GM19023 (cell line): ENCODE results near the gene LEKR1.
A peak's percentile ranks its signal among the peaks of the same experiment; 100 is the strongest.

Source experiments
- ATAC-seq: cut with Tn5 transposase; IDR thresholded peaks from one replicate; pipeline ENCODE4 v1.9.1; 2021; ENCODE audit warnings: mild to moderate bottlenecking, moderate library complexity; ENCODE audit not compliant: unreplicated experiment

The LEKR1 gene

DNA sequence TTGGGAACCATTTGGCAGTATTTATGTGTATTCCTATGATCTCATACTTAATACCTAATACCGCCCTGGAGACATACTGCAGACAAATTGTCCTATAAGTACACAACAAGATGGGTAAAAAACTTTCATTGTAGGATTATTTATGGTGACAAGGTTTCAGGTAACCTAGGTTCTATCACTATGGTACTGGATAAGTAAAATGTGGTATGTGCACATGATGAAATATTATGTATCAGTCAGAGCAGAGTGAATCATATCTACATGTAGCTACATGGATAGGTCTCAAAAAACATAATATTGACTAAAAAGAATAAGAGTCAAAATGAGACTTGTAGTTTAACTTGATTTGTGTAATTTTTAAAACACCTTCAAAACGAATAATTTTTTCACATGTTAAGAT is 147.8 kb downstream of the LEKR1 start:
- no peak for ATAC-seq

DNA sequence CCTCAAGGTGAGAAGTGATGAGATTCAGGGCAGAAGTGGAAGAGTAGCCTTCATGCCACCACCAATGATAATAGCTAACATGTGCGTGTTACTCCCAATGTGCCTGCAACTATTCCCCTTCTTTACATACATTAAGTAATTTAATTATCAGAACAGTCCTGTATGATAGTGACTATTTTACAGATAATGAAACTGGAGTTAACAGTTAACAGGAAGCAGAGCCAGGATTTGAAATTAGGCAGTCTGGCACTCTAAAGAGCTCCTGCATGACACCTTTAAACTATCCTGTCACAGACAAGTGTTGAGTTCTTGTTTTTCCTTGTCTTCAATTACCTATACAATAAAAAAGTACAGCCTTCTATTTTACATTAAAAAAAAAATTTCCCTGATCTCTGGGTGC is 148.8 kb downstream of the LEKR1 start:
- ATAC-seq: no peak

DNA sequence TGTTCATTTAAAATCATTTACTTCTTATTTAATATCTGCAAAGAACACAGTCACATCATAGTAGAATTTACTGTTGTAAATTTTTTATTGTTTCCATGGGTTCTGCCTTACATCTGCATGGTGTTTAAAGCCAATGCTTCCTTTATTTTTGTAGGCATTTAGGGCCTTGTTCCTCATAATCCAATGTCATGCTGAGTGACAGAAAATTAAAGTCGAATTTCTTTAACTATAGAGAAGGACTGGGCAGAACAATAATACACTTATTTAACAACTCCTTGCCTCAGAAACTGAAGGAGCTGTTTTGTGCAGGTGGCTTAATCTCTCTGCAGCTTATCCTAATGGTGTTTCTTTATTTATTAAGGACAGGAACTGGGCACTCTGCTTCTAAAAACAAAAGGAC is 149.6 kb downstream of the LEKR1 start:
- no peak for ATAC-seq

DNA sequence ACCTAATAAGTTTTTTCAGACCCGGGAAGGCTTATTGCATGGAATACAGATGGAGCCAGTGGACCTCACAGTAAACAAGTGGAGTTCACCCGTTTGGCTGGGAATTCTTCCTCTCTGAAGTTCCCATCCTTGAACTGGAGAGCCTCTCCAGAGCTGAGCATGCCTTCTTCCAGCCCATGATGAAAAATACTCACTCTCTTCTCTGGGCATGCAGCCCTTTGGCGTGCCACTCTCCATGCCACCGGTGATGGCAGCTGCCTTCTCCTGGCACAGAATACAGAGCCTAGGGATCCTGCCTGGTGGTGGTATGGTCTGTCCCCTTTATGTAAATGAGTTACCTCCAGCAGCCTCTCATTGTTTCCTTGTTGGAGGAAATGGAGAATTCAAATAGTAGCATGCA is 150.8 kb downstream of the LEKR1 start:
- ATAC-seq: no peak

DNA sequence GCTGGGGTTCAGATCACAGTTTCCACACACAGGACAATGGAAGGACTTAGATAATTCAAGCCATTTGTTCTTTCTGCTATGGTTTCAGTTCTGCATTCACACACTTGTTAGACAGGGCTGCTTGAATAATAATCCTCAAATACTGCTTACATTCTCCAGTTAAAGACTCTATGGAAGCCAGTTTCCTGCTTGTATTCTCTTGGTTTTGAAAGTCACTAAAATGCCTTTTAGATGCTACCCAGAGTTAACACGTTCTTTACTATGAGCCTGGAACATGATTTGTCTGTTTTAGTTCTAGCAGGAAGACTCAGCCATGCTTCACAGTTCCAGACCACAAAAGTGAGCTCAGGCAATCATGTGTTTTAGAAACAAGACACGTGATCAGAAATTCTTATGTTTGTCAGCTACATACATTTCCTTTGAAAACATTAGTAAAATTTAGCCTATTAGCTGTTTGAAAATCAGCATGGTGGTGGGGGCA is 152.4 kb downstream of the LEKR1 start:
- ATAC-seq: peak; percentile 92

DNA sequence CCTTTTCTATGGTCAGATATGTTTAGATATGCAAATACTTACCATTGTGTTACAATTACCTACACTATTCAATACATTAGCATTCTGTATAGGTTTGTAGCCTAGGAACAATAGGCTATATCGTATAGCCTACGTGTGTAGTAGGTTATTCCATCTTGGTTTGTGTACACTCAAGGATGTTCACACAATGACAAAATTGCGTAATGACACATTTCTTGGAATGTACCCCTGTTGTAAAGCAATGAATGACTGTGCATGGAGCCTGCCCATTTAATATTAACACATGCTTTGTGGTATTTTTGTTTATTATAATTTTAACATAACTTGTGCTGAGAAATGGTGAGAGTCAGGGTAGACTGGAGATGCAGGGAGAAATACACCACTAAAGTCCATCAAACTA is 154.9 kb downstream of the LEKR1 start:
- no peak for ATAC-seq

DNA sequence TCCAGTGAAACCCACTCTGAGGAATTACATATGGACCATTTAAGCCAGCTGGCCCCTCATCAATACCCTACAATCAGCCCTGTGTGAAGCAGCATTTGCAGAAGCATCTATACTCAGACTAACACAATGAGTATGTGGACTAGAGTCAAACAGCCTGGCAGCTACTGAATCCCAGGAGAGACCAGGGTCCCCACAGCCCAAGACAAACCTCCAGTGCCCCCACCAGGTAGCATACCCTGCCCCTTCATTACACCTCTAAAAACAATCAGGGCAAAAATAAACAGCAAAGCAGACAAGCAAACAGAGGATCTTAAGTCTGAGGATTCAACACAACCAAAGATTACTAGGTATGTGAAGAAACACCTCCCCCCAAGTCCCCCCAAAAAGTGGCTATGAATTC is 157.4 kb downstream of the LEKR1 start:
- no peak for ATAC-seq

DNA sequence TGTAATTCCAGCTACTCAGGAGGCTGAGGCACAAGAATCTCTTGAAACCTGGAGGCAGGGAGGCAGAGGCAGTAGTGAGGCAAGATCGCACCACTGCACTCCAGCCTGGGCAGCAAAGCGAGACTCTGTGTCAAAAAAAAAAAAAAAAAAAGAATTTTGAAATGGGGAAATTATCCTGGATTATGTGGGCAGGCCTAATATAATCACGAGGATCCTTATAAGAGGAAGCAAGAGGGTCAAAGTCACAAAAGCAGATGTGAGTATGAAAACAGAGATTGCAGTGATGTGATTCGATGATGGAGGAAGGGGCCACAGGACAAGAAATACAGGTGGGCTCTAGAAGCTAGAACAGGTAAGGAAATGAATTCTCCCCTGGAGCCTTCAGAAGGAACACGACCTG is 159.6 kb downstream of the LEKR1 start:
- no peak for ATAC-seq

DNA sequence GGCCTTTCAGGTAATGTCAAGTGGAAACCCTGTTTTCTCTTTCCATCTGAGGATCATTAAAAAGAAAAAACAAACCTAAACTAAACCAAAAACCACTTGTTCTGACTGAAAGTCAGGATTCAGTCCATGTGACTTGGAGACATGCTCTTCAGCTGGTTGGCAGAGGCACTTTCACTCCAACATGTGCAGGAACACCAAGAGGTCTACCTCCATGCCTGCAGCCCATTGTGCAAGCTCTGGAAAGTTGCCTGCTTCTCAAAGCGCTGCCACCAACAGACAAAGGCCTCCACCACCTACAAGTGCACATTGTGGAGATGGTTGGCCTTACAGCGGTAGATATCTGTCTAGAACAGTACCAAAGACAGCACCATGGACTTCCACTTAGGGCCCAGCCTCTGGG is 161.8 kb downstream of the LEKR1 start:
- ATAC-seq: no peak

DNA sequence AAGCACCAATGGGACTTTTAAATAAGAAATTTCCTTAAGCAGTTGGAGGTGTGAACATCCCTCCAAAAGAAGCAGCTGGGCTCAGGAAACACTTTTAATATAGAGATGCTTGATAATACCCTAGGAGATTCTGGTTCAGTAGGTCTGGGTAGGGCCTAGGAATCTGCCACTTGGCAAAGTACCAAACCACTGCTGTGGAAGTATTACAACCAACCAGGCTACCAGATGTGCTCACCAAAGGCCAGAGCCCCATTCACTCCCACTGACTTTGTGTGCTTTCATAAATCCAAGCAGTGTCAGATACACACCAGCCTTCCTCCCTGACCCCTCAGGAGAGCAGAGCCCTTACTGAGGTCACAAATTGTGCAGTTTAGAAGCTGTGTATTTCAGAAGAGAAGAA is 171.2 kb downstream of the LEKR1 start:
- ATAC-seq: no peak

DNA sequence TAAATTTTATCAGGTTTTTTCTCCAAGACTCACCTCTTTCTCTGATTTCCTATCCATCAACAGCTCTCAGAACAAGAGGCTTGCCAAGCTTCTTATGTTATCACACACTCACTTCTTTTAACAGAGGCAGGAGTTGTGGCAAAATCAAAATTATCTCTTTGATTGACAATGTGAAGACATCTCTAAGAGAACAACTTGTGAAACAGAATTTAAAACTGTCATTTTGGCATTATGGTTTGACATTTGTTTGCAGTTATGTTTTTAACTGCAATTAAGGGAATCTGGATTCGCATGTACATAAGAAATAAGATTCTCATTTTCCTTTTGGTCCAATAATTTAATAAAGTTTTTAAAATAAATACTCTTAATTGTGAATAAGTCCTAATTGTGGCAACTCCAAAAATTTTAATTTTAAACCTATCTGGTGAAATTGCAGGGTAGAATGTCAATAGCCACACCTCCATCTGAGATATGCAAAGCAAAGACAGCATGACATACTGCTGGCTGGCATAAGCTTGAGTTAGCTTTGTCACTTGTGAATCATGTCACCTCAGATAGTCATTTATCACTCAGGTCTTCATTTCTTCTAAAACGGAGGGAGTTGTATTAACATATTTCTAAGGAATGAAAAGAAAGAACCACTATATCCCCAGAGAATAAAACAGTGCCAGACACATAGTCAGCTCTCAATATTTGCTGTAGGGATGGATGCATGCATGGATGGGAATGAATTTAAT is 175.2 kb downstream of the LEKR1 start:
- ATAC-seq: no peak

DNA sequence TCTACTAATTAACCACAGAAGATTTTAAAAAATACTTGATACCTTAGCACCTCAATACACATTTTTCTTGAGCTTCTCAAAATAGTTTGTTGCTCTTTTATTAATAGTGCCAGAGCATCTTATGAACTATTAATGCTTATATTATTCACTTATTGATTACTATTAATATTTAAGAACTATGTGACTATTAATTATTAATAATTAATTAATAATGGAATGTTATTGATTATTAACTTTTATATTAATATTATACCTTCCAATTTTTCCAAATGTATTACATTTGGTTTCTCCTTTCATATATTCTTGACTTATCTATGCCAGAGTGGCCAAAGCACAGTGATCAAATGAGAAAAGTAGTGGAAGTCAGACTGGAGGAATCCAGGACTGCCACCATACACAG is 195.5 kb downstream of the LEKR1 start:
- ATAC-seq: no peak

DNA sequence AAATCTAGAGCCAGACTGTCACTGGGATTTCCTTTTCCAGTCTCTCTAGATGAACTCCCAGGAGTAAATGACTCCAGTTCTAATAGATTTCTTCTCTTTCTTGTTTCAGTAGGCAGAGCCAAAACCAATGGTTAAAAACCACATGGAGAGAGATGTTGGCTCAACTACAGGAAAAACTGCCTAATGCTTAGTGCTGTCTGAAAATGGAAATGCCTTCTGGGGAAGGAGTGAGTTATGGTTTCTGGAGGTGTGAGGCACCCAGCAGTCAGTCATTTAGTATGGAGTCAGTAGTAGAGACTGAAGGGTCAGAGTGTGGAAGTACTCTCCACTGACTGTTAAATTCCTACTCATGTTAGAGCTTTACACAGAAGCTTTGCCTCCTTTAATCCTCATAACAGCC is 197.1 kb downstream of the LEKR1 start:
- no peak for ATAC-seq

DNA sequence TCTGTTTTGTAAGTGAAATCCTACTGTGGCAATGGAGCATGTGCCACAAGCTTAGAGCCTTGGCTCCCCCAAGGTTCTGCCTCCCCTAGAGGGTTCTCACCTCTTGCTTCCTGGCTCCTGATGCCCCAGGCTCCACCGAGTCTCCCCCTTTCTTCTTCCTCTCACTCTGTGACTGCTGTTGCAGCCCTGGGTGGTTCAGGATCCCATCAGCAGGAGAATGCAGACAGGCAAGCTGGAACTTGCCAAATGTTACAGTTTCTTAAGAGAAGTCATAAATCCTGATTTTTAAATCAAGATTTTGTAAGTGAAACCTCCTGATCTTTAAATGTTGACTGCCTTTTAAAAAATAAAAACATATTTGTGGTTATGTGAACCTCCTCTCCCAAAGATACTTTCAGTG is 199.9 kb downstream of the LEKR1 start:
- ATAC-seq: no peak

DNA sequence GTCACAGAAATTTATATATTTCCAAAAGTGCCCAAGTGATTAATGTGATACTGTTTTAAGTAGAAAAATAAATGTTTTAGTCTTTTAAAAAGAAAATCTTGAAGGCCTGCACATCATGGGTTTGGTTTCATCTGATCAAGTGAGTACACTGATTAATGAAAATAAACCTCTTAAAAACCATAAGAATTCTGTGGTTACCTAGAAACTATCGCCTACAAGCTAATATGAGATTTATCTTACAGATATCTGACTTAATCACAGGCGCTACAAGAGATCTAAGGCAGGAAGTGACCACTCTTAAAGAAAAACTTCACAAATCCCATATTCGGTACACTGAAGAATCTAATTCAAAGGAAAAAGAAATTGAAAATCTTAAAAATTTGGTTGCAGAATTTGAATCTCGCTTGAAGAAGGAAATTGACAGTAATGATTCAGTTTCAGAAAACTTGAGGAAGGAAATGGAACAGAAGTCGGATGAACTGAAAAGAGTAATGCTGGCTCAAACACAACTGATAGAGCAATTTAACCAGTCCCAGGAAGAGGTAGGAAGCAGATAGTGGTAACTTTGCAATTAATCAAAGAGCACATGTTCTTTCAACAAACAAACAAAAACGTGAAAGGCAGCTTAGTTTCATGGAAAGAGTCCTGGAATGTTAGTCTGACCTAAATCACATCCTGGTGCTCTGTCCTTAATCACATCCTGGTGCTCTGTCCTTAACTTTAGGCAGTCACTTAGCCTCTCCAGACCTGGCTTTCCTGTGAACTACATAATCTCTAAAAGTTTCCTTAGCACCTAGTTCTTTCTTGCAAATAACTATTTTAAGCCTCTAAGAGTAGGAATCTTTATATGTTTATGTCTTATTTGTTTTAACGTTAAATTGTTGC is 201.9 kb downstream of the LEKR1 start:
- ATAC-seq: no peak

DNA sequence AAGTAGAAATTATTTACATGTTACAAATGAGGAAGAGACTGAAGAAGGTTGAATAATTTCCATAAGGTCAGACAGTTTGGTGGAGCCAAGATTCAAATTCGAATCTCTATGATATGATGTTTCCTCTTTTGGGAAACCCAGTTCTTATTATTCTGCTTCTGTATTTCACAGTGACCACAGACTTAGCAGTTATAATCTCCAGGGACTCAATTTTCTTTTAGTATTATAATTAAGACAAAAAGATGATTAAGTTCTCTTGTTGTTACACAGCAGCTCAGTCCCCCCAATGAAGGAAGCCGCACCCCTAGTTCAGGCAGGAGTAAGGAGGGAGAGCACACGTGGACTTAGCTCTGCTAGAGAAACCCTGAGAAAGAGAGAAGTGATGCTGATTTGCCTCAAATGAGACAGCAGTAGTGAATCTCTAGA is 203.2 kb downstream of the LEKR1 start:
- no peak for ATAC-seq

DNA sequence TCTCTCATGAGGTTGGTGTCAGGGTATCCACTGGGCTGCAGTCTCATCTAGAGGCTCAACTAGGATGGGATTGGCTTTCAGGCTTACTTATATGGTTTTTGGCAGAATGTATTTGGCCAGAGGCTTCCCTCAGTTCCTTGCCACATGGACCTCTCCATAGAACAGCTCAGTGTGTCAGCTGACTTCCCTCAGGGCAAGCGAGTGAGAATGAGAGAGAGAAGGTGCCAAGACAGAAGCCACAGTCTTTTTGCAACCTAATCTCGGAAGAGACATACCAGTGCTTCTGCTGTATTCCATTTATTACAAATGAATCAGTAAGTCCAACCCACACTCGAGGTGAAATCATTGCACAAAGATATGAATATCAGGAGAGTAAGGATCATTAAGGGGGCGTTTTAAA is 204.6 kb downstream of the LEKR1 start:
- ATAC-seq: no peak

DNA sequence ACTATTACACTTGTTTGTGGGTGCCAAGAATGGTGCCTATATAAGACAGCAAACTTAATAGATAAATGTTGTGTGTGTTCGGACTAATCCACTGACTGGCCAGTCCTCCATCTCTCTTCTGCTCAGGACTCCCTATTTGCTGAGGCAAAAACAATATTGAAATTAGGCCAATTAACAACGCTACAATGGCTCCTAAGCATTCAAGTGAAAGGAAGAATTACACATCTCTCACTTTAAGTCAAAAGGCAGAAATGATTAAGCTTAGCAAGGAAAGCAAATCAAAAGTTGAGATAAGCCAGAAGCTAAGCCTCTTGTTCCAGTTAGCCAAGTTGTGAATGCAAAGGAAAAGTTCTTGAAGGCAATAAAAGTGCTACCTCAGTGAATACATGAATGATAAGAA is 206.8 kb downstream of the LEKR1 start:
- no peak for ATAC-seq

DNA sequence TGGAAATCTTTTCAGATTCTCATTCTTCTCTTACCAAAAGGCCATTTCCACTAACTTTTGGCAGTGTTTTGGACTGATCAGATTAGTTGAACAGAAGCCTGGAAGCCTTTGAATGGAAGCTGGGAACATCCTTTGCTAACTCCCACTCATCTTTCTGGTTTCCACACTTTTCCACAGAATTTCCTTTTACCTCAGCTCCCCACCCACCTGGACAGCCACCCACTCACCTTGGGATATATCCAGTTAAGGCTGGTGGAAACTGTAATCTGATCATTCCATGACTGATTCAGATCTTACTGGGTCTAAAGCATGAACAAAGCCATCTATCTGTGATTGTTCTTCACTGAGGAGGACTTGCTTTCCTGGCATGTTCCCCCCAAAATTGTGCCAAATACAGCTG is 214.3 kb downstream of the LEKR1 start:
- no peak for ATAC-seq

DNA sequence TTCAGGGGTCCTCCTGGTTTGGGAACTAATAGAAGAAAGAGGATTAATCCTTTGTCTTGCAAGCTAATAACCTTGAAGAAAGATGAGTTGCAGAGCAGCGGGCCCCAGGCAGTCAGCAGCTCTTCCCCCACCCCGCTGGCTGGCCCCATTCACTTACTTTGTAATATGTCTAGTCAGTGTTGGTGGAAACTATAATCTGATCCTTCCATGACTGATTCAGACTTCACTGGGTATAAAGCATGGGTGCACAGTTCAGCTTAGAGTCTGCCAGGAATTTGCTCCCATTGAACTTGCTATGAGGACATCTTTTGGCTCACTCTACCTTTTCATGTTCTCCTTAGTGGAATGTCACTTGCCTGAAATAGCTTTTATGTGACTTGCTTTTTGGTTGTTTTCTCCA is 216.1 kb downstream of the LEKR1 start:
- no peak for ATAC-seq

DNA sequence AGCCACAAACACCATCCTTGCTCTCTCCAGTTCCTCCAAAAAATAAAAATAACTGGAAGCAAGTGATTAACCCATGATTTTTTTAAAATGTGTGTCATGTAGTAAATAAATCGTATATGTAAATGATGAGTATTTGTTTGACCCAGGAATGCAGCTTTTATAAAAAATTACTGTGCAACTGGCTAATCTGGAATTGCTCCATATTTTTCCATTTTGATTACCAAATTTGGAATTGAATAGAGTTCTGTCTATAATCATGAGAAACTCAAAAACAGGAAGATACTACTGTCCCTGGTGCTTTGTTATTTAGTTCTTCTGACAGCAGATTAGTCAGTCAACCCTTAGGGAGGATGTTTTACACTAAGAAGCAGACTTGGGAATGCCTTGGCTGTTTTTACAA is 217.6 kb downstream of the LEKR1 start:
- ATAC-seq: no peak

DNA sequence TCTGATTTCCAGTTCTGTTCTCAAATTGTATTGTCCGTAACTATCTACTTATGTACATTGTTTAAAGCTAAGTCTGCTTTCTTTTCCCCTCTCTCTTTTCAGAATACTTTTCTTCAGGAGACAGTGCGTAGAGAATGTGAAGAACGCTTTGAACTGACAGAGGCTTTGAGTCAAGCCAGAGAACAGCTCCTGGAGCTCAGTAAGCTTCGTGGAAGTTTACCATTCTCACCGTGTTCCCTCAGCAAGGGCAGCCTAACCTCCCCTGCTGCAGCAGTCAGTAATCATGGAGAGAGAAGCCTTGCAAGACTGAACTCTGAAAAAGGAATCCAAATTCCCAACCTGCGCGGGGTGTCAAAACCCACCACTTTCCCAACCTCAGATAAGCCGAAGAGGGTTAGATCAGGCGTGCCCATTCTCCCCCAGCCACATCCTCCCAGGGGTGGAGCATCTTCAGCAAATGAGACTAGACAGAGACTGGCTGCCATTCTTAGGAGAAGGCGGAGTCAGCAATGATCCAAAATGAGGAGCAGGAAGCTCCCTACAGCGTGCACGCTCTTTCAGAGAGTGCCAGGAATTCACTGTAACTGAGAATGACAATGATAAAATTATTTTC is 219.2 kb downstream of the LEKR1 start:
- no peak for ATAC-seq
